Caki2 (cell line): Measurements from ENCODE around the gene POLD2. TPM values are rescaled to one million over a fixed set of nuclear protein-coding genes. Genes with fewer than 3 reads are reported as not detected.
"Not testable (repeated sequence)": the region's sequence is repeated elsewhere in the genome, so short reads cannot be mapped to it uniquely, and the experiment has no call there.

Experiments used
- DNase-seq: peaks from one replicate; pipeline ENCODE4 v3.0.0-alpha.2; 2015; ENCODE audit warnings: low read depth
- in situ Hi-C: cut with HindIII; loops from 2 replicates; pipeline ENCODE4 v1.10.0; 2016; ENCODE audit warnings: low sequenced_read_pairs, low pct_unique_long_range_greater_than_20kb, mixed read lengths
- total RNA-seq: library from RNA; depleted of rRNA; stranded (reverse); fragments of >200 nt; shearing (Covaris generic); gene quantifications from 2 replicates; pipeline ENCODE4 v1.2.3, GENCODE V29; 2014; ENCODE audit warnings: low replicate concordance

The POLD2 gene
- total RNA-seq, 1 experiment from 2014 or later = 243 TPM

DNA sequence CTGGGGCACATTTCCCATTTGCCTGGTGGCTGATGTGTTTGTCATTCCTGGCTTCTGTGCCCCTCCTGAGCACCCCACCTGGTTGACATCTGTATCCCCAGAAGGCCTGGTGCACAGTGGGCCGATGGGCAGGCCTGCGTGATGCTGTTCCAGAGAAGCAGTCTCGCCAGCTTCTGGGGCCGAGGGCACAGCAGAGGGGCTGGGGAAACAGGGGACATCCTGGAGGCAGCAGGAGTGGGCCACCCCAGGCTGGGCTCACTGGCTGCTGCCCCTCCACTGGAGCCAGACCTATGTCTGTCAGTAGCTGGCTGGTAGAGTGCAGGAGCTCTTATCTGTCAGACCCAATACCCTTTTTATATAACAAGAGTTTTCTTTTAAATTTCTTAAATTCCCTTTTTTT, 18.7 kb upstream of the POLD2 start:
- no peak for DNase-seq
- in situ Hi-C loops = no loop called here

GRCh38 chr7:44141221-44141850, 18.0 kb upstream of the POLD2 start, which contains the start of gene MYL7:
TSS of gene MYL7 (minus strand) at chr7:44141332. CDS start at chr7:44141305, 27 bp downstream.
- in situ Hi-C loops = no loop called here
- no peak for DNase-seq

DNA sequence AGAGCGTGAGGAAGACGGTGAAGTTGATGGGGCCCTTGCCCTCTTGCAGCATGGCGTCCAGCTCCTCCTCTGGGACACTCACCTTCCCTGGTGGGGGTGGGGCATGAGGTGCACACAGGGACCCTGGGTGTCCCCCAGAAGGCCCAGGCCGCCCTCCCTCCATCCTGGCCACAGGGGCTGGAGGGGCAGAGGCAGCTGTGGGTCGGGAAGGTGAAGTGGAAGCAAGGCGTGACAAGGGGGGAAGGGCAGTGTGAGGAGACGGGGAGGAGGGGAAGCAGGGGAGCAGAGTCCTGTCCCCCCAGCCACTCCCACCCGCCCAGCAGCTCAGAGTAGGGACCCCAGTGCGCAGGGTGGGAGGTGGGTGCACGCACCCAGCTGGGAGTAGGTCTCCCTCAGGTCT, 17.0 kb upstream of the POLD2 start:
- DNase-seq = no peak
- in situ Hi-C loops = no loop called here

DNA sequence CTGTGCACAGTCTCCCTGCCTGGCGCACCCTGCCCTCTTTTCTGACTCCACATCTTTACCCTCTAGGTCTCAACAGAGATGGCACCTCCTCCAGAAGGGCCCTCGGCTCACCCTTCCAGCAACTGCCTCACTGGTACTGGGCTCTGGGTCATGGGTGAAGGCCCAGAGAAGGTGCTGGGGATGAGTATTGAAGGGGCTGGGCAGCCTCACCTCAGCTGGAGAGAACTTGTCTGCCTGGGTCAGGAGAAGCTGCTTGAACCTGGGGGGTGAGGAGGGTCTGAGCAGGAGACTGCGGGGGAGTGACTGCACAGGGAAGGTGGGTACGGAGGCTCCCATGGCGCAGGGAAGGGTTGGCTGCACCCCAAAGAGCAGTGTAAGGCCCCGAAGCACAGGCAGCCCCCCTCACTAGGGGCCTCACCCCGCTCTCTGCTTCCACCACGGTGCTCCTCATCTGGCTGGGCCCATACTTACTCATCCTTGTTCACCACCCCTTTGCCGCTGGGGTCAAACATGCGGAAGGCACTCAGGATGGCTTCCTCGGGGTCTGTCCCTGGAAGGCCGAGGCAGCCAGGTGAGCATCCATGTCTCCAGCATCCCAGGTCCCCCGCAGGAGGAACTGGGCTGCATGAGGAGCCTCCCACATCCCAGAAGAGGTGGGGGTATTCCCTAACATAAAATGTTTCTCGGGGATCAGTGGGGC, 16.1 kb upstream of the POLD2 start:
- no peak for DNase-seq

GRCh38 chr7:44138698-44139097, 15.3 kb upstream of the POLD2 start:
- in situ Hi-C loops = no loop called here
- DNase-seq = no peak

More for the DNA sequence above, 16.1 kb upstream of the POLD2 start:
- in situ Hi-C loops = no loop called here

DNA sequence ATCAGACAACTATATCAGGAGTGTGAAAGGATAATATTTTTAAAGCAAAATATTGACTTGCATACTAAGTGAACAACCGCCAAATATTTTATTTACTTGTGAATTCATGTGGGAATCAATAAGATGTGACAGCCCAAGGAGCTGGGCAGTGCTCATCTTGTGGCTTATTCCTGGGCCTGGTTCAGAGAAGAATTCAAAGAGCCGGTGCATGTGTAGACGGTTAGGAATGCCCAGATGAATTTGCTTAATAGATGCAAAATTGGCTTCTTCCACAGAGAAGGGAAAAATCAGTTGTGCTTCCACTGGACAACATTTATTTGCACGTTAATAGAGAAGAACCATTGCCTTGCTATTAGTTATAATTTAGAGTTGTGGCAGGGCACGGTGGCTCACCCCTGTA, 13.4 kb upstream of the POLD2 start:
- no peak for DNase-seq
- in situ Hi-C loops = no loop called here

DNA sequence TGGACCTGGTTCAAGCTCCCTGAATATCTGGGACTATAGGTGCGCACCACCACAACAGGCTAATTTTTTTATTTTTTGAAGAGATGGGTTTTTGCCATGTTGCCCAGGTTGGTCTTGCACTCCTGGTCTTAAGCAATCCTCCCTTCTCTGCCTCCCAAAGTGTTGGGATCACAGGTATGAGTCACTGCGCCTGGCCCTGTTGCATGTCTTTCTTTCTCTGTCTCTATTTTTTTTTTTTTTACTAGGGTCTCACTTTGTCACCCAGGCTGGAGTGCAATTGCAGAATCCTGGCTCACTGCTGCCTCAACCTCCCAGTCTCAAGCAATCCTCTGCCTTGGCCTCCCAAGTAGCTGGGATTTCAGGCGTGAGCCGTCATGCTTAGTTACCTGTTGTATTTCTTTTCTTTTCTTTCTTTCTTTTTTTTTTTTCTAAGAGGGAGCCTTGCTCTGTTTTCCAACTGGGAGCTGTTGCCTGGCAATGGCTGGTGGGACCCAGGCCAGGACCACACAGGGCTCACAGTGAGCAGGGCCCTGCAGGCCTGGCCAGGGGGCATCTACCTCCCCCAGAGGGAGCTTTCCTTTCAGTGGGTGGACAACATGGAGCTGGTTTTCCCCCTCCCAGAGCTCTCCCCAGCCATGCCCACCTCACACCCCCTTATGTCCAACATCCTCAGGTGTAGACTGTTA, 11.7 kb upstream of the POLD2 start:
- no peak for DNase-seq
- in situ Hi-C loops = no loop called here

DNA sequence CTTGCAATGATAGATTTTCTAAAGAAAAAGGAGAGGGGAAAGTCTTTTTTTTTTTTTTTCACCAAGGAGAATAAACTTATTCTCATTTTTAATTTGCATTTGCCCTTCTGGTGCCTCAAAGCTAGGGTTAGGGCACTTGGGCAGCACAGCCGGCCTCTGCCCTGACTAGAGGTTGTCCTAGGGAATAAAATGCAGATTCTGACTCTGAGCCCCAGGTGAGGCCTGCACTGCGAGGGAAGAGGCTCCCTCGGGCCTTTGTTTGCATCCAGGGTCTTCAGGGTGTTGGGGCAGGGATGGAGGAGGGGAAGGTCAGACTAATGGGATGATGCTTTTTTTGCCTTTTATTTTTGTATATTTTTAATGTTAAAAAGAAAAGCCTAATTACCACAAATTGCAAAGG, 9.9 kb upstream of the POLD2 start:
- in situ Hi-C loops = no loop called here
- no peak for DNase-seq

DNA sequence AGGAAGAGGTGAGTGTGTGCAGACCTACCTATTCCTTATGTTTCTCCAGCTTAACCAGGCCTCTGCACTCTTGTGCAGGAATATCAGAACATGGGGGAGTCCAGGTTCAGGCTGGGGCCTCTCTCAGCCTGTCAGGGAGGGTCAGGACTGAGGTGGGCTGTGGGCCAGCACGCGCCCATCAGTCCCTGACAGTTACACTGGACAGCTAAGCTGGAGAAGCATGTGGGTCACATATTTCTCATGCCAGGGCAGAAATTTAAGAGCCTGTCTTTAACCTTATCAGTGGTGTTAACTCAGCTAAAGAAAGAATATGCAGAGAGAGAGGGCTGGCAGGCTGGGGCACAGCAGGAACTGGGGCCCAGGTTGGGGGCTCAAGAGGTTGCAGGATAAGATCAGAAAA, 8.7 kb upstream of the POLD2 start:
- in situ Hi-C loops = no loop called here

GRCh38 chr7:44131173-44132029, 8.1 kb upstream of the POLD2 start:
- in situ Hi-C loops = no loop called here
- no peak for DNase-seq

More for the DNA sequence above, 8.7 kb upstream of the POLD2 start:
- no peak for DNase-seq

- no peak for DNase-seq
- in situ Hi-C loops = no loop called here
Observed at GRCh38 chr7:44128721-44129582, 5.6 kb upstream of the POLD2 start.

DNA sequence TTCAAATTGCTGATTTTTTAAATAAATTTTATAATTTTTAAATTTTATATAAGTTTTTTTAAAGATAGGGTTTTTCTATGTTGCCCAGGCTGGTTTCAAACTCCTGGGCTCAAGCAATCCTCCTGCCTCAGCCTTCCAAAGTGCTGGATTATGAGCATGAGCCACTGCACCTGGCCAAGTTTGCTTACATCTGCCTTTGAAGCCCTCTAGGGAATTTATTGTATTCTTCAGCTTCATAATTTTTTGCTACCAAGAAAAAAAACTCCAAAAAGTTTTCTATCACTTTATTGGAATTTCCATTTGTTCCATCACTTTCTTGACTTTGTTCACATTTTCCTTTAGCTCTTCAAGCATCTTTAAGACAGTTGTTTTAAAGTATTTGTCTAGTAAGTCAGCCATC, 3.8 kb upstream of the POLD2 start:
- in situ Hi-C loops = no loop called here
- no peak for DNase-seq

DNA sequence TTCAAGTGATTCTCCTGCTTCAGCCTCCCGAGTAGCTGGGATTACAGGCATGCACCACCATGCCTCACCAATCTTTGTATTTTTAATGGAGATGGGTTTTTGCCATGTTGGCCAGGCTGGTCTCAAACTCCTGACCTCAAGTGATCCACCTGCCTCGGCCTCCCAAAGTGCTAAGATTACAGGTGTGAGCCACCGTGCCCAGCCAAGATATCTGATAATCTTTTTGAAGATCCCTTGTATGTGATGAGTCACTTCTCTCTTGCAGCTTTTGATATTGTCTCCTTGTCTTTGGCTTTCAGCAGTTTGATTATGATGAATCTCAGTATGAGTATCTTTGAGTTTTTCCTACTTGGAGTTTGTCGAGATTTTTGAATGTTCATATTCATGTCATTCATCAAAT, 3.2 kb upstream of the POLD2 start:
- DNase-seq, in situ Hi-C loops: not testable (repeated sequence)

- in situ Hi-C loops = no loop called here
- DNase-seq = no peak
Observed at GRCh38 chr7:44124822-44125202, 1.5 kb upstream of the POLD2 start.

- in situ Hi-C loops = no loop called here
- DNase-seq = no peak
Observed at GRCh38 chr7:44122529-44122928, 819 bp downstream of the POLD2 start.

GRCh38 chr7:44121761-44122420, 1.5 kb downstream of the POLD2 start:
- DNase-seq = no peak
- in situ Hi-C loops = no loop called here

DNA sequence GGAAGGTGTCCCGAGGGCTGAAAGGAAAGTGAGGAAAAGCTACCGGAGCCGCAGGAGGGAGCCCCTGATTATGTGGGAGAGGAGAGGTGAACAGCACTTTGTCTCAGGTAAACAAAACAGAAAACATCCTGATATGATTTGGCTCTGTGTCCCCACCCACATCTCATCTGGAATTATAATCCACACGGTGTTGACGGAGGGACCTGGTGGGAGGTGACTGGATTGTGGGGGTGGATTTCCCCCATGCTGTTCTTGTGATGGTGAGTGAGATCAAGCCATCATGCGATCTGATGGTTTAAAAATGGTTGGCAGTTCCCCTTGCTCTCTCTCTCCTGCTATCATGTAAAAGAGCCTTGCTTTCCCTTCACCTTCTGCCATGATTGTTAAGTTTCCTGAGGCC, 3.0 kb downstream of the POLD2 start:
- in situ Hi-C loops = no loop called here
- DNase-seq = no peak
